Astrocyte (in vitro differentiated cells and primary cell): ENCODE results near the gene SMC1B. TPM values are rescaled to one million over a fixed set of nuclear protein-coding genes. Genes with fewer than 3 reads are reported as not detected.

Source experiments
- DNase-seq: peaks from one replicate; pipeline ENCODE4 v3.0.0-alpha.2; 2010; ENCODE audit warnings: low read depth
- FAIRE-seq: peaks from 2 replicates; lab custom pipeline; 2011; peaks lifted over from hg19 to GRCh38; lab: Jason Lieb, UNC
- H2AFZ ChIP-seq: 2 replicates; pipeline ENCODE4 v1.6.0; 2012; ENCODE audit warnings: low read depth, low read length, inconsistent platforms
- H3K27ac ChIP-seq: 2 replicates; pipeline ENCODE4 v1.5.1; 2011; ENCODE audit warnings: low read depth, low read length, inconsistent platforms
- H3K27me3 ChIP-seq: 2 replicates; pipeline ENCODE4 v1.6.0; 2011; ENCODE audit warnings: low read length, inconsistent platforms; ENCODE audit not compliant: insufficient read depth
- H3K36me3 ChIP-seq: 2 replicates; pipeline ENCODE4 v1.5.1; 2011; ENCODE audit warnings: low read length, inconsistent platforms; ENCODE audit not compliant: insufficient read depth
- H3K4me1 ChIP-seq: 2 replicates; pipeline ENCODE4 v1.5.1; 2011; ENCODE audit warnings: low read length, inconsistent platforms; ENCODE audit not compliant: insufficient read depth
- H3K4me2 ChIP-seq: 2 replicates; pipeline ENCODE4 v1.6.0; 2012; ENCODE audit warnings: low read length, inconsistent platforms
- H3K4me3 ChIP-seq: 2 replicates; pipeline ENCODE4 v1.5.1; 2011; ENCODE audit warnings: low read depth, mild to moderate bottlenecking, low read length, inconsistent platforms; ENCODE audit not compliant: insufficient read depth
- H3K79me2 ChIP-seq: 2 replicates; pipeline ENCODE4 v1.6.0; 2012; ENCODE audit warnings: mild to moderate bottlenecking, low read length, inconsistent platforms; ENCODE audit not compliant: insufficient read depth
- H3K9ac ChIP-seq: 2 replicates; pipeline ENCODE4 v1.6.0; 2012; ENCODE audit warnings: mild to moderate bottlenecking, low read length, inconsistent platforms
- H3K9me3 ChIP-seq: 2 replicates; pipeline ENCODE4 v1.5.1; 2012; ENCODE audit warnings: low read depth, mild to moderate bottlenecking, low read length, inconsistent platforms; ENCODE audit not compliant: insufficient read depth
- H4K20me1 ChIP-seq: 2 replicates; pipeline ENCODE4 v1.6.0; 2012; ENCODE audit warnings: low read length, inconsistent platforms; ENCODE audit not compliant: insufficient read depth
- H3K27ac Mint-ChIP-seq: one replicate; pipeline ENCODE4 v1.8.0; 2021; ENCODE audit warnings: mild to moderate bottlenecking, mixed read lengths; ENCODE audit not compliant: unreplicated experiment
- H3K27me3 Mint-ChIP-seq: one replicate; pipeline ENCODE4 v1.8.0; 2021; ENCODE audit warnings: low read depth, mixed read lengths; ENCODE audit not compliant: unreplicated experiment
- H3K36me3 Mint-ChIP-seq: one replicate; pipeline ENCODE4 v1.8.0; 2021; ENCODE audit warnings: low read depth, mixed read lengths; ENCODE audit not compliant: unreplicated experiment
- H3K4me1 Mint-ChIP-seq: one replicate; pipeline ENCODE4 v1.8.0; 2021; ENCODE audit warnings: low read depth, mixed read lengths; ENCODE audit not compliant: unreplicated experiment
- H3K4me3 Mint-ChIP-seq: one replicate; pipeline ENCODE4 v1.8.0; 2021; ENCODE audit warnings: mild to moderate bottlenecking, moderate library complexity, mixed read lengths; ENCODE audit not compliant: unreplicated experiment
- H3K9me3 Mint-ChIP-seq: one replicate; pipeline ENCODE4 v1.8.0; 2021; ENCODE audit warnings: mild to moderate bottlenecking, mixed read lengths; ENCODE audit not compliant: unreplicated experiment
- EZH2 ChIP-seq: IDR thresholded peaks from 2 replicates; pipeline ENCODE4 v1.6.1; 2012; ENCODE audit warnings: mild to moderate bottlenecking, low read length, inconsistent platforms; ENCODE audit not compliant: insufficient read depth
- total RNA-seq: library from RNA; stranded (reverse); gene quantifications from 2 replicates; pipeline ENCODE4 v1.2.1, GENCODE V29; 2021
- TF ChIP-seq, protein P1 (sequence below): IDR thresholded peaks from 2 replicates; pipeline ENCODE4 v1.5.1; 2011; ENCODE audit warnings: low read depth, mild to moderate bottlenecking, inconsistent platforms, low read length, moderate library complexity; ENCODE audit not compliant: insufficient read depth

Gene SMC1B
- total RNA-seq, 1 donor from 2014 or later, result not detected

DNA sequence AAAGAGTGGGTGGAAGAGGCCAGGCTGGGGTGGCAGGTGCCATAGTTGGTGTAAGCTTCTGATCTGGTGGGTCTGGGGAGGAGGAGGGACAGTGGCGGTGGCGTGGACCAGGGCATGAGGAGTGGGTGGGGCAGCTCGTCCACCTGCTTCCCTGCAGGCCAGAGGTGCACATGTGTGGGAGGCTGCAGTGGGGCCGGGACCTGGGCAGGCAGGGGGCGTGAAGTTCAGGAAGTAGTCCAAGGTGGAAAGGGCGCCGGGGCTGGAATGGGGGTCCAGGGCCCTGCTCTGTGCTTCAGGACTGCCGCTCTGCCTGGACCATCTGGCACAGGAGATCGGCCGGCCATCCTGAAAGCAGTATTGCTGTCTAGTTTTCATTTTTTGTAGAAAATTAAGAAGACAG, 16.0 kb upstream of the SMC1B start:
- no peaks in the 10 kb centered on the region for H3K79me2 ChIP-seq
- Mint-ChIP-seq H3K4me3 (no peak overlapping the region), H3K27me3 (peaks cover 36% of the 10 kb centered on the region), H3K36me3 (peaks cover 11% of the 10 kb centered on the region), H3K4me1 (no peaks in the 10 kb centered on the region), H3K27ac (no peak overlapping the region), H3K9me3 (peaks cover 11% of the 10 kb centered on the region)
- H3K27me3 ChIP-seq, result no peaks in the 10 kb centered on the region
- H4K20me1 ChIP-seq, result no peaks in the 10 kb centered on the region
- FAIRE-seq (no peak), DNase-seq (no peak)
- no peaks in the 10 kb centered on the region for H3K36me3 ChIP-seq
- no peak overlapping the region for H3K4me3 ChIP-seq
- no peaks in the 10 kb centered on the region for H3K4me1 ChIP-seq
- no peak overlapping the region for H3K9ac ChIP-seq
- no peak overlapping the region for H2AFZ ChIP-seq
- H3K4me2 ChIP-seq, result no peak overlapping the region
- no peaks in the 10 kb centered on the region for H3K9me3 ChIP-seq
- no peak overlapping the region for H3K27ac ChIP-seq
- no peak for TF ChIP-seq EZH2
- TF ChIP-seq, protein P1, sequence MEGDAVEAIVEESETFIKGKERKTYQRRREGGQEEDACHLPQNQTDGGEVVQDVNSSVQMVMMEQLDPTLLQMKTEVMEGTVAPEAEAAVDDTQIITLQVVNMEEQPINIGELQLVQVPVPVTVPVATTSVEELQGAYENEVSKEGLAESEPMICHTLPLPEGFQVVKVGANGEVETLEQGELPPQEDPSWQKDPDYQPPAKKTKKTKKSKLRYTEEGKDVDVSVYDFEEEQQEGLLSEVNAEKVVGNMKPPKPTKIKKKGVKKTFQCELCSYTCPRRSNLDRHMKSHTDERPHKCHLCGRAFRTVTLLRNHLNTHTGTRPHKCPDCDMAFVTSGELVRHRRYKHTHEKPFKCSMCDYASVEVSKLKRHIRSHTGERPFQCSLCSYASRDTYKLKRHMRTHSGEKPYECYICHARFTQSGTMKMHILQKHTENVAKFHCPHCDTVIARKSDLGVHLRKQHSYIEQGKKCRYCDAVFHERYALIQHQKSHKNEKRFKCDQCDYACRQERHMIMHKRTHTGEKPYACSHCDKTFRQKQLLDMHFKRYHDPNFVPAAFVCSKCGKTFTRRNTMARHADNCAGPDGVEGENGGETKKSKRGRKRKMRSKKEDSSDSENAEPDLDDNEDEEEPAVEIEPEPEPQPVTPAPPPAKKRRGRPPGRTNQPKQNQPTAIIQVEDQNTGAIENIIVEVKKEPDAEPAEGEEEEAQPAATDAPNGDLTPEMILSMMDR, result no peak

DNA sequence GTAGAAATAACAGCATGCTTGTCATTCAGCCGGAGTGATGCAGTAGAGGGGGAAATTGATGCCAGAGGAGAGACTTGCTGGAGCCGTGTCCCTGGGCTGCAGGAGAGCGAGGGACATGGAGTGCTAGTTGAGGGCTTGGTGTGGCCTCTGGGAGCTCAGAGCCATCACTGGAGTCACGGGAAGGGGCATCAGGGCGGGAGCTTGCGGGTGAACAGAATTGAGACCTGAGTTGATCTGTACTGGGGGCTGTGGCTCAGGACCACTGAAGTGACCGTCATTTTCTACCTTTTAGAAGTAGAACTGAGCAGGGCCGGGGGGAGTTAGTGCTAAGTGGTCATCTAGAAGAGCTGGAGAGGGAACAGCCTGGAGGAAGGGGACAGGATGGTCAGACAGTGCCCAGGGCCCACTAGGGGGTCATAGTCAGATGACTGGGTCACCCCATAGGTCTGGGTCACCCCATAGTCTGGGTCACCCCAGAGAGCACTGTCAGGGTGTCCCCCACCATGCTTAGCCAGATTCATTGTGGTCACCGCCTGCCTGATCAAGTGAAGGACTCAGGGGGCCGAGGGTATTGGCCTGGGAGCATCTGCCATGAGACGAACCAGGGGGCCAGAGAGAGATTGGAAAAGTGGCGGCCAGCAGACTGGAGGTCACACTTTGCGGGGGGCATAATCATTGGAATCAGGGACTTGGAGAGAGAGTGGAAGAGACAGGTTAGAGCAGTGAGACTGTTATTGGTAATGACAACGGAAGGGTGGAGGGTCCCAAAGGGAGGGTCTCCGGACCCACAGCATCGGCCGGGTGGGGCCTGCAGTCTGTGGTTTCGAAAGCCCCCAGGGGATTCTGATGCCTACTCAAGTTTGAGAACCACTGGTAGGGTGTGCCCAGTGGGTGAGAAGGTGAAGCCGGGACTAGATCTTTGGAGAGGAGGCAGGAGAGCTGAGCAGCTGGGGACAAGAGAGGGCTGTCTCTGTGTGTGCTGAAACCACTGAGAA, 15.3 kb upstream of the SMC1B start:
- Histone ChIP-seq H3K4me1 (no peaks in the 10 kb centered on the region), H3K4me3 (no peak overlapping the region), H3K27me3 (no peaks in the 10 kb centered on the region), H3K79me2 (no peaks in the 10 kb centered on the region), H2AFZ (no peak overlapping the region), H4K20me1 (no peaks in the 10 kb centered on the region), H3K9me3 (no peaks in the 10 kb centered on the region), H3K36me3 (no peaks in the 10 kb centered on the region), H3K9ac (no peak overlapping the region), H3K4me2 (no peak overlapping the region), H3K27ac (no peak overlapping the region)
- Mint-ChIP-seq H3K27me3 (peaks cover 33% of the 10 kb centered on the region), H3K4me1 (no peaks in the 10 kb centered on the region), H3K9me3 (peaks cover 11% of the 10 kb centered on the region), H3K36me3 (peaks cover 11% of the 10 kb centered on the region), H3K4me3 (no peak overlapping the region), H3K27ac (no peak overlapping the region)
- no peak for TF ChIP-seq EZH2
- TF ChIP-seq, protein P1, result no peak
- no peak for FAIRE-seq
- no peak for DNase-seq

DNA sequence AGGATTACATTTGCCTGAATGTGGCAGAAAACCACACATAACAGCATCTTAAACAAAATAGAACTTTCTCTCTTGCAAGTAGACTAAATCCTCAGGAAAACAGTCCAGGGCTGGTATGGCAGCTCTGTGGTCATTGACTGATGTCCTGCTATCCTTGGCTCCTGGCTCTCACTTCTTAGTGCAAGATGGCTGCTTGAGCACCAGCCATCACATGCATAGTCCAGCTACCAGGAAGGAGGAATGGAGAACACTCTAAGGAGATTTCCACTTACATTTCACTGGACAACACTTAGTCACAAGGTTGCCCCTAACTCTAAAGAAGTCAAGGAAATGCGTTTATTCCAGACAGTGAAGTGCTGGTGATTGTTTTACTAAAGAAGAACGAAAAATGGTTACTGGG, 13.7 kb upstream of the SMC1B start:
- Mint-ChIP-seq H3K4me3 (no peak overlapping the region), H3K36me3 (peaks cover 11% of the 10 kb centered on the region), H3K4me1 (no peaks in the 10 kb centered on the region), H3K27me3 (peaks cover 39% of the 10 kb centered on the region), H3K27ac (no peak overlapping the region), H3K9me3 (peaks cover 11% of the 10 kb centered on the region)
- DNase-seq (no peak), FAIRE-seq (no peak)
- Histone ChIP-seq H3K36me3 (no peaks in the 10 kb centered on the region), H3K4me2 (no peak overlapping the region), H3K27ac (no peak overlapping the region), H3K27me3 (no peaks in the 10 kb centered on the region), H2AFZ (no peak overlapping the region), H3K4me3 (no peak overlapping the region), H3K79me2 (no peaks in the 10 kb centered on the region), H3K9ac (no peak overlapping the region), H3K9me3 (no peaks in the 10 kb centered on the region), H4K20me1 (no peaks in the 10 kb centered on the region), H3K4me1 (no peaks in the 10 kb centered on the region)
- TF ChIP-seq, protein P1, result no peak
- no peak for TF ChIP-seq EZH2
